ENCODE measurements around the gene UGT2B17.
"Not testable (repeated sequence)": the region's sequence is repeated elsewhere in the genome, so short reads cannot be mapped to it uniquely, and the experiment has no call there.

UGT2B17 gene

DNA sequence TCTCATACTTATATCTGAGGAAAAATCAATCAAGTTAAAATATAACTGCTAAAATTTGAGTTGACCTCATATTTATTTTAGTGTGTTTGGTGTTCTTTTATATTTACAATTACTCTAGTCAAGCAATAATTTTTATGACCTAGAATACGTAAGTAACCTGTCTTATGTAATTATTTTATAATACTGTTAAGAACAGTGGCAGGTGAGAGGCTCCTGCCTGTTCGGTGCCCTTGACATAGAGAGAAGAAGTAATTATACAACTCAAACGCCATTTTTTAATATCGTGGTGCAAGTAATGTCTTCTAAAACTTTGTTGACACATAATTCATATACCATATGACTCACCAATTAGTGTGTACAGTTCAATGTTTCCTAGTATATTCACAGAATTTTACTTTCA, 7.6 kb downstream of the UGT2B17 start:
- not testable (repeated sequence) for DNase-seq

DNA sequence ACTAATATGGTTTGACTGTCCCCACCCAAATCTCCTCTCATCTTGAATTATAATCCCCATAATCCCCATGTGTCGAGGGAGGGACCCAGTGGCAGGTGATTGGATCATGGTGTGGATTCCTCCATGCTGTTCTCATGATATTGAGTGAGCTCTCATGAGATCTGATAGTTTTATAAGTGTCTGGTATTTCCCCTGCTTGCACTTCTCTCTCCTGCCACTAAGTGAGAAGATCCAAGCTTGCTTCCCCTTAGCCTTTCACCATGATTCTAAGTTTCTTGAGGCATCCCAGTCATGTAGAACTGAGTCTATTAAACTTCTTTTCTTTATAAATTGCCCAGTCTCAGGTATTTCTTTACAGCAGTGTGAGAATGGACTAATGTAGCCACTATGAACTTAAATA, 9.8 kb downstream of the UGT2B17 start:
- not testable (repeated sequence) for DNase-seq

DNA sequence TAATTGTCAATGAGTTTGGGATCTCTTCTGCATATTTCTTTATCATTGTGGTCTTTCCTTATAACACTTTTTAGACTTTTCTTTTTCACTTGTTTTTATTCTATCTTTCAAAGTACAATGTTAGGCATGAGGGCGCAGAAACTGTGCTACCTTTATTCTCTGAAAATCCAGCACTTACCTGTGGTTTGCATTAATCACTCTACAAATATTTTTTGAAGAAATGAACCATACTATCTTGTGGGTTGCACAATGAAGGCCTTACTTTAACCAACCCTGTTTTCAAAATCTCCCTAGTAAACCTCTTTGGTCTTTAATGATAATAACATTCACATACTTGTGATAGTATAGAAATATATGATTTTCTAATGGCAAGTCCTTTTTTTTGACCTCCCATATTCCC, 11.0 kb downstream of the UGT2B17 start:
- DNase-seq = not testable (repeated sequence)

DNA sequence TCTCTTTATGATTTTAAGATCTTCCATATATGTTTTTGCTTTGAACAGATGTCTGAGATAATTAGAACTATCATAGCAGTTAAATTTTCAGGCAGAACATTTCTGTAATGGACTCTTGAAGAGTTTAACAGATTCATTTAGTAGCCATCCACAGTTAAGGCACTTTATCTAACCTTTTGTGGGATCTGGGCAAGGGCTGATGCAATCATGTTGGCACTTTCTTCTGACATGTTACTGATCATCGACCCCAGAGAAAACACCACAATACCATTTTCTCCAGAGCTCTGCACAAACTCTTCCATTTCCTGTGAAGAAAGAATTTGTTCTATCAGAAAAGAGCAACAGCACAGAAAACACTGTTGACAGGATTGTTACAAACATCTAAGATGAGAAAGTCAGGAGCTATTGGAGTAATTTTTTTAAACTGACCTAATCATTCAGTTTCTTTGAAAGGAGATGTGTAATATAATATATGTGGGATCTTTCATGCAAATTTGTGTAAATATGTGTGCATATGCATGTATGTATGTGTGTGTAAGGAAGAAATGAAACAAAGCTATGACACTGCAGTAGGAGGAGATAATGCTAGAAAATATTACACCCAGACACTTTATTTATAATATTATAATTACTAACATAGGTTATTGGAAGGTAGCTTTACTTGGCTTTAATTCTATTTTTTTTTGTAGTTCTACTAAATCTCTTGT, 15.6 kb downstream of the UGT2B17 start:
- DNase-seq = not testable (repeated sequence)

DNA sequence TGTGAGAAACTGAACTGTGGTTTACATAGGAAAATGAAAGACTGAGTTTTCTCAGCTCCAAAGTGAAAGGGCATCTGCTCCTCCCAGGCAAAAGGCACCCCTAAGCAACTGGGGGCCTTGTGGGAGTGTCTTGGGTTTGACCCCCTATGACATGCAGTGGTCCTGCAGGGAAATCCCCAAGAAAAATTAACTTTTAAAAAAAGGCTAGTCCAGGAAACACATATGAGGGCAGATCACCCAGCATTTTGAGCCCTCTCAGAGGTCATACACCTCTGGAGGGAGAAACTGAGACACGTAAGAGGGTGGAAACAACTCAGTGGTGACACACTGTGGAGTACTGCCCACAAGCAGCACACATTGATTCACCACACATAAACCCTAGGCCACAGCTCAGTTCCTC, 22.3 kb downstream of the UGT2B17 start:
- not testable (repeated sequence) for DNase-seq

DNA sequence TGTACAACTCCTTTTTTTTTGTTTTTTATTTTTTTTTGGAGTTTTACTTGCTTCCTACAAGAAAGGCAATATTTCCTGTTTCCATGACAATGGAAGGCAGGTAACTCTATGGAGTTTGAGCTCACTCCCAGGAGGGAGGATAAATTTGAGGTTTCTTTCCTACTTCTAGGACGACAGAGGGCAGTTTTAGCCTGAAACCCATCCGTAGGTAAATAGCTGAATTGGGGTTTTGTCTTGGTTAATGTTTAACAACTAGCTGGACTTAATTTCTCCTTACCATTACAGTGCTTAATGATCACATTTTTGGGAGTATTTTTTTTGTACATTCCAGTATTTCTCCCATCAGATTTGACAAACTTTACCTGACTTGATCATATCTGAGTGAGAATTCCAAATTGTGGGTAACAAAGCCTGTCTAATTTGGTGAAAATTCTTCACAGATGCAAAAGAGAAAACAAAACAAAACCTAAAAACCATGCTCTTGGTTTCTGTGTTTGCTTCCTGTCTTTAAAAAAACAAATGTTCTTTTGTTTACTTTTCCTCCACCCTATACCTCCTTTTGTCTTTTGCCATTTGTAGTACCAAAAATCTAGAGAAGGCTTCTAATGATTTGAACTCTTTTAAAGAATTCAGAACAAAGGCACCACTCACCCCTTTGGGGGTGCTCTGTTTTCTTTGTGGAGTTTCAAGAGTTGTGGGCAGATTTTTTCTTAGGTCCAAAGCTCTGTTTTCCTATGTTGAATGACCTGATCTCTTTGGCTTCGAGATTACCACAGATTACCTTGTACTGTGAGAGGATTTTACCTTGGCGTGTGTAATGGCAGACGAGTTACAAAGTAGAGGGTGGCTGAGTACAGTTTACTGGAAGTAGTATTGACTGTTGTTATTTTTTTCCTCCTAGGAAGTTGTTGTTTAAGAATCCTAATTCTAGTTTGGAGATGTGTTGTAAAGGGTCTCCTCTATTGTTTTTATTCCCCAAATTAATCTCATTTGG, 23.0 kb downstream of the UGT2B17 start:
- not testable (repeated sequence) for DNase-seq

DNA sequence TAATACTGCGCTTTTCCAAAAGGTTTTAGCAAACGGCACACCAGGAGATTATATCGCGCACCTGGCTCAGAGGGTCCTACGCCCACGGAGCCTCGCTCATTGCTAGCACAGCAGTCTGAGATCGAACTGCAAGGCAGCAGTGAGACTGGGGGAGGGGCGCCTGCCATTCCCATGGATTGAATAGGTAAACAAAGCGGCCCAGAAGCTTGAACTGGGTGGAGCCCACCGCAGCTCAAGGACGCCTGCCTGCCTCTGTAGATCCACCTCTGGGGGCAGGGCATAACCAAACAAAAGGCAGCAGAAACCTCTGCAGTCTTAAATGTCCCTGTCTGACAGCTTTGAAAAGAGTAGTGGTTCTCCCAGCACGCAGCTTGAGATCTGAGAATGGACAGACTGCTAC, 33.4 kb downstream of the UGT2B17 start:
- not testable (repeated sequence) for DNase-seq

DNA sequence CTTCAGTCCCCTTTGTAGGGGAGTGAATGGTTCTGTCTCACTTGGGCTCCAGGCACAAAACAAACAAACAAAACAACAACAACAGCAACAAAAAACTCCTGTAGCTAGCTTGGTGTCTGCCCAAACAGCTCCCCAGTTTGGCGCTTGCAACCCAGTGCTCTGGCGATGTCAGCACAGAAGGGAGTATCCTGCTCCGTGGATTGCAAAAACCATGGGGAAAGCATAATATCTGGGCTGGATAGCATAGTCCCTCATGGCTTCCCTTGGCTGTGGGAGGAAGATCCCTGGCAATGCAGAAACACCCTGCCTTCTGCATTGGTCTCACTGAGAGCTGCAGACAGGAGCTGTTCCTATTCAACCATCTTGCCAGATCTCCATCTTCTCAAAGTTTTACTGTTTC, 39.7 kb downstream of the UGT2B17 start:
- no peak for DNase-seq

DNA sequence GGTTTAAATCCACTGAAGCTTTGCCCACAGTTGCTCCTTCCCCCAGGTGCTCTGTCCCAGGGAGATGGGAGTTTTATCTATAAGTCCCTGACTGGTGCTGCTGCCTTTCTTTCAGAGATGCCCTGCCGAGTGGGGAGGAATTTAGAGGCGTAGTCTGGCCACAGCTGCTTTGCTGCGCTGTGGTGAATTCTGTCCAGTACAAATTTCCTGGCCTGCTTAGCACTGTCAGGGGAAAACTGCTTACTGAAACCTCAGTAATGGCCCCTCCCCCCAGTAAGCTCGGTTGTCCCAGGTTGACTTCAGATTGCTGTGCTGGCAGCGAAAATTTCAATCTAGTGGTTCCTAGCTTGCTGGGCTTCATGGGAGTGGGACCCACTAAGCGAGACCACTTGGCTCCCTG, 40.1 kb downstream of the UGT2B17 start:
- DNase-seq = no peak

DNA sequence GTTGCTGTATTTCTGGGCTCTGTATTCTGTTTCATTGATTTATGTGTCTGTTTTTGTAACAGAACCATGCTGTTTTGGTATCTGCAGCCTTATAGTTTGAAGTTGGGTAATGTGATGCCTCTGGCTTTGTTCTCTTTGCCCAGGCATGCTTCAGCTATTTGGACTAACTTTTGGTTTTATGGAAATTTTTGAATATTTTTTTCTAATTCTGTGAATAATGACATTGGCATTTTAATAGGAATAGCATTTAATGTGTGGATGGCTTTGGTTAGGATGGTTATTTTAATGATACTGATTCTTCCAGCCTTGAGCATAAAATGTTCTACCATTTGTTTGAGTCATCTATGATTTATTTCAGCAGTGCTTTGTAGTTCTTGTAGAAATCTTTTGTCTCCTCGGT, 53.9 kb downstream of the UGT2B17 start:
- not testable (repeated sequence) for DNase-seq

DNA sequence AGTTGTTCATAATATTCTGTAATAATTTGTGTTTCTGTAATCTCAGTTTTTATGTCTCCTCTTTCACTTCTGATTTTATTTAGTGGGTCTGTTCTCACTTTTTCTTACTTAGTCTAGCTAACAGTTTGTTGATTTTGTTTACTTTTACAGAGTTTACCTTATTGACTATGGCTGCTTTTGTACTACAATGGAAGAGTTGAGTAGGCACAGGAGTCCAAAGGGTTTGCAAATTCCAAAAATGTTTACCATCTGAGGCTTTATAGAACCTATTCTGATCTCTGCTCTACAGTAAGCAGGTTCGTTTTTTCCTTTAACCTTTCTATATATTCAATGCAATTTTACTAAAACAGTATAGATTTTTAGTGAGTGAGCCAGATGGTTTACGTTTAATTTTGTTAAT, 55.1 kb downstream of the UGT2B17 start:
- no peak for DNase-seq

DNA sequence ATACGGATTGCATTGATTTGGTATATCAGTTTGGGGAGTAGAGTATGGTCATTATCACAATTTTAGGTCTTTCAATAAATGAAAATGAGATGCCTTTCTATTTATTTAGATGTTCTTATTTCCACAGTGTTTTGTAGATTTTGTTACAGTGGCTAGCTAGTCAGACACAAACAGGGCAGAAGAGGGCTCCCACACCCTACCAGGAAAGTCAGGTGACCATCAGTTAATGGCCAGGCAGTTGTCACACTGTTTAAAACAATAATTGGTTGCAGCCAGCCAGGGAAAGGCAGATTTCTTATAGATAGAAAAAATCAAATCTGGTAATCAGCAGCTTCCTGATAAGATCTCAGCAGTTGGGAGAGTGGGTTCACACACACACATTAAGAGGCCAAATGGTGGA, 57.2 kb downstream of the UGT2B17 start:
- DNase-seq = no peak

DNA sequence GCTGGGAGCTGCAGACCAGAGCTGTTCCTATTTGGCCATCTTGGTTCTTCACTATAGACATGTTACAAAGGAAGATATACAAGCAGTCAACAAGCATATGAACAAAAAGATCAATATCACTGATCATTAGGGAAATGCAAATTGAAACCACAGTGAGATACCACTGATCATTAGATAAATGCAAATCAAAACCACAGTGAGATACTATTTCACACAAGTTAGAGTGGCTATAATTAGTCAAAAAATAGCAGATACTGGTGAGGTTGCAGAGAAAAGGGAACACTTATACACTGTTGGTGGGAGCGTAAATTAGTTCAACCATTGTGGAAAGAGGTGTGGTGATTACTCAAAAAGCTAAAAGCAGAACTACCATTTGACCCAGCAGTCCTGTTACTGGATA, 70.7 kb downstream of the UGT2B17 start:
- DNase-seq = not testable (repeated sequence)

DNA sequence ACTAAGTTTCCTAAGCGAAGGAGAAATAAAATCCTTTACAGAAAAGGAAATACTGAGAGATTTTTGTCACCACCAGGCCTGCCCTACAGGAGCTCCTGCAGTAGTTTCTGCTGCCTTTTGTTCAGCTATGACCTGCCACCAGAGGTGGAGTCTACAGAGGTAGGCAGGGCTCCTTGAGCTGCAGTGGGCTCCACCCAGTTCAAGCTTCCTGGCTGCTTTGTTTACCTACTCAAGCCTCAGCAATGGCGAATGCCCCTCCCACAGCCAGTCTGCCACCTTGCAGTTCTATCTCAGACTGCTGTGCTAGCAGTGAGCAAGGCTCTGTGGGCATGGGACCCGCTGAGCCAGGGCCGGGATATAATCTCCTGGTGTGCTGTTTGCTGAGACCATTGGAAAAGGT, 71.3 kb downstream of the UGT2B17 start:
- DNase-seq = peak; percentile 2

DNA sequence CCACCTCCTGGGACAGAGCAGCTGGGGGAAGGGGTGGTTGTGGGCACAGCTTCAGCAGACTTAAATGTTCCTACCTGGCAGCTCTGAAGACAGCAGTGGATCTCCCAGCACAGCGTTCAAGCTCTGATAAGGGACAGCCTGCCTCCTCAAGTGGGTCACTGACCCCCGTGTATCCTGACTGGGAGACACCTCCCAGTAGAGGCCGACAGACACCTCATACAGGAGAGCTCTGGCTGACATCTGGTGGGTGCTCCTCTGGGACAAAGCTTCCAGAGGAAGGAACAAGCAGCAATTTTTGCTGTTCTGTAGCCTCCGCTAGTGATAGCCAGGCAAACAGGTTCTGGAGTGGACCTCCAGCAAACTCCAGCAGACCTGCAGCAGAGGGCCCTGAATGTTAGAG, 72.7 kb downstream of the UGT2B17 start:
- not testable (repeated sequence) for DNase-seq

DNA sequence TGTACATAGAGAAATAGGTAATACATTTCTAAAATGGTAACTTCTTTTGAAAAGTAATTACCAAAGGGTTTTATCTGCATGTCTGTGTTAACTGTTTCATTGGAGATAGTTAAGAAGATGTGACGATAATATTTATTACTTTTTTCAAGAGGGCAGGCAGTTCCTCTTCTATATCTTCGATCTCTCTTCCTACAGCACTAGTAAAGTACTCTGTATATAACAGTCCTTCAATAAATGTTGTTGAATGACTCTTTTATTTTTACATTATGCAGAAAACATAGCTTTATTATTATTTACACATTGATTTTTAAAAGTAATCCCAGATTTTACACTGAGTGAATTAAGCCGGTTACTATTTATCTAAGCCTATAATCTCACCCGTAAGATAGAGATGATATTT, 77.1 kb downstream of the UGT2B17 start:
- no peak for DNase-seq

DNA sequence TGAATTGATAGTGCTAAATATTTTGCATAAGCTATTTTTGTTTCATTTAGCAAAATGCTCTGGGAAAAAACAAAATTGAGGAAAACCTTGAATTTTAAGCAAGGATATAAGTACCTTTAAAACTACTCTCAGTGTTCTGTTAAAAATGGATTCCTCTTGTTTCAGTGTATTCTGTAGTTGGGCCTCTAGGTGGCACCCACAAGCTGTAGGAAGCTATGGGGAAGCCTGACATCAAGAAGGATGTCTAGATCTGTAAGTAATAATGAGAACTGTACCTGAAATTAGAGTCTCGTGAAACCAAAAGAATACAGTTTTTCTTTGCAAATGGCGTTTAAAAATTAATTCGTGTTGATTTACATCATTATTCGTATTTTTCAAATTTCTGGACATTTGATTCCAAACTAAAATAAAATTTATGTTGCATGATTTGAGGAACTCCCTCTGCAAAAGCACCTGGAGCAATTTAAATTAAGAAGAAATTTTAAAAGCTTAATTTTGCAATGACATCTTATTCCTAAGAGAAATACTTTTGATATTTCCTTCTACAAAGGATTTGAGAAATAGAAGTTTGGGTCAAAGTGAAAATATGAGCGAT, 77.6 kb downstream of the UGT2B17 start:
- DNase-seq = peak; percentile 55

DNA sequence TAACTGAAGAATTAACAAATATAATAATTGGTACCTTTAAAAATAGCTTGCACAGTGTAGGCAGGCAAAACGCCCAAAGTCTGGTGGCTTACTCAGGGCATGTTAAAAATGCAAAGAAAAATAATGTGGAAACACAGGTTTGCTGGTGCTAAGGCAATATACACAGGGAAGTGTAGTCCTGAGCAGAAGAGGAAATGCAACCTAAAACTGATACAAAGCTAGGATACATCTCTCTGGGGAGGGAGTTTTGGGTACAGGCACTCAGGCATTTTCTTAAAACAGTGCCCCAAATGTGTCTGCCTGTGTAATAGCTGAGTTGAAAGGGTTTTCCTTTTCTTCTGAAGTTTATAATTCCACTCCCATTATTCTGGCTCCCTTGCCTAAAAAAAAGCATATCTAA, 81.4 kb downstream of the UGT2B17 start:
- DNase-seq = no peak

DNA sequence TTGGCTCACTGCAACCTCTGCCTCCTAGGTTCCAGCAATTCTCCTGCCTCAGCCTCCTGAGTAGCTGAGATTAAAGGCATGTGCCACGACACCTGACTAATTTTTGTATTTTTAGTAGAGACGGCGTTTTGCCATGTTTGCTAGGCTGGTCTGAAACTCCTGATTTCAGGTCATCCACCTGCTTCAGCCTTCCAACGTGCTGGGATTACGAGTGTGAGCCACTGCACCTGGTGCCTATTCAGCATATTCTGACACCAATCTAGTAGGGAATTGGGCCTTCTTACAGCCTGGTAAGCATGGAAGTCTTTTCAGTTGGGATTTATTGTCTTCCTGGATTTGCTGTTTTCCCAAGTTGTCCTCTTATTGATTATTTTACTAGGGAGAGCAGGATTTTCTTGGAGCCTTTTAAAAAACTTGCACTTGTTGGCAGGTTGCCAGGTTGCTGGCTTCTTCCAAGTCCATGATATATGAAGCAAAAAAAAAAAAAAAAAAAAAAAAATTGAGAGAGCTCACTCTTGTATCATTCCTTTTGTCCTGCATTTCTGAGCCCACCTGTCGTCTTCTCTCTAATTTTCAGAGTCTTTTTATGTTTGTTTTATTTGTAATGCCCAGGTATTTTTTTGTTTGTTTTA, 85.2 kb downstream of the UGT2B17 start:
- no peak for DNase-seq

DNA sequence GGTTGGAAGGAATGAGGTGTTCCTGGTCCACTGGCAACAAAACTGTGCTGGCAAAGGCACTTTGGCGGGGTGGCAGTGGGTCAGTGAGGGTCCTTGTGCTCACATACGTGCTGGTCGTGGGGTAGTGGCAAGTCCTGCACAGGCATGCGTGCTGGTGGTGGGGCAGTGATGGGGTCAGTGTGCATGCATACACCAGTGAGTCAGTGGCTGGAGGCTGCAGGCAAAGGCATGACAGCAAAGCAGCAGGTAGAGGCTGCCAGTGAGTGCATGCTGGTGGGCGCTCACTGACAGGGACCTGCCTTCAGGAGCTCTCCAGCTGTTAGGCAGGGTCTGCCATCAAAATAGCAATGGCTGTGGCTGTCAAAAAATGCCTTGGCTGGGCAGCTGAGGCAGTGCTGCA, 86.8 kb downstream of the UGT2B17 start:
- no peak for DNase-seq
